Measurements from ENCODE around the gene ASB1.

ASB1 gene

DNA sequence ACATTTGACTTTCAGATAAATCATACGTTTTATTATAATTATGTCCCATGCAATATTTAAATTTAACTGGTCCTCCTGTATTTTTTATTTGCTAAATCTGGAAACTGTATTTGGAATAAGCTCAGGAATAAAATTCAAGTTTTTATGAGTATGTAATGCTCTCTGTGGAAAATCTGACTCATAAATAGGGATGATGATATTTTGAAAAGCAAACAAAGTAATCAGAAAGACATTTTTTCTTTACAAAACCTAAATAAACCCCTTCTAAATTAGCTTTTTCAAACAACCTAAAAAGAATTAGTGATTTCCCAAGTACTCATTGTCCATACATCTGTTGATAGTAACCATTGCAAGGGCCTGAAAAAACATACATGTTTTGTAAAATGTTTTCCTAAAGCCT lies 41.1 kb downstream of the ASB1 start:
- Histone ChIP-seq H4K20me1 (ENCODE audit: insufficient read depth, low read length) (no peaks in the 10 kb centered on the region), H3K9me3 (replicated peaks; ENCODE audit: insufficient read depth, low read length) (no peaks in the 10 kb centered on the region), H2AFZ (ENCODE audit: low read length) (no peak overlapping the region), H3K4me1 (ENCODE audit: low read length) (no peaks in the 10 kb centered on the region), H3F3A (ENCODE audit: insufficient read depth, low read length) (no peaks in the 10 kb centered on the region), H3K27me3 (replicated peaks; ENCODE audit: insufficient read depth, low read length) (no peaks in the 10 kb centered on the region), H3K9me2 (replicated peaks; ENCODE audit: insufficient read depth, low read length) (no peaks in the 10 kb centered on the region), H3K79me2 (ENCODE audit: low read length) (no peaks in the 10 kb centered on the region), H3K4me2 (ENCODE audit: low read depth, low read length) (no peak overlapping the region), H3K27ac (ENCODE audit: low read length) (no peak overlapping the region), H3K4me3 (ENCODE audit: low read length) (no peak overlapping the region), H3K36me3 (replicated peaks; ENCODE audit: insufficient read depth, low read length) (no peaks in the 10 kb centered on the region), H3K9ac (ENCODE audit: low read length) (no peak overlapping the region)
- no peak for DNase-seq
- TF ChIP-seq, protein P1, sequence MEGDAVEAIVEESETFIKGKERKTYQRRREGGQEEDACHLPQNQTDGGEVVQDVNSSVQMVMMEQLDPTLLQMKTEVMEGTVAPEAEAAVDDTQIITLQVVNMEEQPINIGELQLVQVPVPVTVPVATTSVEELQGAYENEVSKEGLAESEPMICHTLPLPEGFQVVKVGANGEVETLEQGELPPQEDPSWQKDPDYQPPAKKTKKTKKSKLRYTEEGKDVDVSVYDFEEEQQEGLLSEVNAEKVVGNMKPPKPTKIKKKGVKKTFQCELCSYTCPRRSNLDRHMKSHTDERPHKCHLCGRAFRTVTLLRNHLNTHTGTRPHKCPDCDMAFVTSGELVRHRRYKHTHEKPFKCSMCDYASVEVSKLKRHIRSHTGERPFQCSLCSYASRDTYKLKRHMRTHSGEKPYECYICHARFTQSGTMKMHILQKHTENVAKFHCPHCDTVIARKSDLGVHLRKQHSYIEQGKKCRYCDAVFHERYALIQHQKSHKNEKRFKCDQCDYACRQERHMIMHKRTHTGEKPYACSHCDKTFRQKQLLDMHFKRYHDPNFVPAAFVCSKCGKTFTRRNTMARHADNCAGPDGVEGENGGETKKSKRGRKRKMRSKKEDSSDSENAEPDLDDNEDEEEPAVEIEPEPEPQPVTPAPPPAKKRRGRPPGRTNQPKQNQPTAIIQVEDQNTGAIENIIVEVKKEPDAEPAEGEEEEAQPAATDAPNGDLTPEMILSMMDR (IDR thresholded peaks at IDR 0.05; ENCODE audit: low read length): no peak
- TF ChIP-seq EZH2phosphoT487 (IDR thresholded peaks at IDR 0.05; ENCODE audit: low read length) (no peak), EZH2 (optimal IDR thresholded peaks at IDR 0.05; ENCODE audit: low read depth, low read length) (no peak)

DNA sequence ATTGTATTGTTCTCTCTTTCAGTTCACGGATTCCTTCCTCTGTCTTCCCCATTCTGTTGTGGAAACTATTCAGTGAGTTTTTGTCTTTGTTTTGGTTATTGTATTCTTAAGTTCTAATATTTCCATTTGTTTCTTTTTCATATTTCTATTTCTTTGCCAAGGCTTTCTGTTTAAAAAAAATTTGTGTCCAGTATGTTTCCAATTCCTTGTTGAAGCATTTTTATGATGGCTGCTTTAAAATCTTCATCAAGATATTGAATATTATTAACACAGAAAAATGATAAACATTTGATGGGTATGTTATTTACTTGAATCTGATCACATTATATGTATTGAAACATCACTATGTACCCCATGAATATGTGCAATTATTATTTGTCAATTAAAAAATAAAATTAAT lies 42.4 kb downstream of the ASB1 start:
- no peaks in the 10 kb centered on the region for H3K4me1 ChIP-seq (ENCODE audit: low read length)
- H3K9me3 ChIP-seq (replicated peaks; ENCODE audit: insufficient read depth, low read length): no peaks in the 10 kb centered on the region
- TF ChIP-seq EZH2phosphoT487 (IDR thresholded peaks at IDR 0.05; ENCODE audit: low read length) (no peak), EZH2 (optimal IDR thresholded peaks at IDR 0.05; ENCODE audit: low read depth, low read length) (no peak)
- TF ChIP-seq, protein P1 (IDR thresholded peaks at IDR 0.05; ENCODE audit: low read length): no peak
- H3F3A ChIP-seq (ENCODE audit: insufficient read depth, low read length): no peaks in the 10 kb centered on the region
- H3K36me3 ChIP-seq (replicated peaks; ENCODE audit: insufficient read depth, low read length): no peaks in the 10 kb centered on the region
- H3K4me3 ChIP-seq (ENCODE audit: low read length): no peak overlapping the region
- DNase-seq: no peak
- H3K27me3 ChIP-seq (replicated peaks; ENCODE audit: insufficient read depth, low read length): no peaks in the 10 kb centered on the region
- no peaks in the 10 kb centered on the region for H3K9me2 ChIP-seq (replicated peaks; ENCODE audit: insufficient read depth, low read length)
- no peaks in the 10 kb centered on the region for H4K20me1 ChIP-seq (ENCODE audit: insufficient read depth, low read length)
- H3K27ac ChIP-seq (ENCODE audit: low read length): no peak overlapping the region
- H3K79me2 ChIP-seq (ENCODE audit: low read length): no peaks in the 10 kb centered on the region
- no peak overlapping the region for H2AFZ ChIP-seq (ENCODE audit: low read length)
- no peak overlapping the region for H3K9ac ChIP-seq (ENCODE audit: low read length)
- H3K4me2 ChIP-seq (ENCODE audit: low read depth, low read length): no peak overlapping the region

- no peak overlapping the region for H2AFZ ChIP-seq (ENCODE audit: low read length)
- H3K9me3 ChIP-seq (replicated peaks; ENCODE audit: insufficient read depth, low read length): no peaks in the 10 kb centered on the region
- no peak for TF ChIP-seq EZH2phosphoT487 (IDR thresholded peaks at IDR 0.05; ENCODE audit: low read length)
- TF ChIP-seq EZH2 (optimal IDR thresholded peaks at IDR 0.05; ENCODE audit: low read depth, low read length): no peak
- TF ChIP-seq, protein P1 (IDR thresholded peaks at IDR 0.05; ENCODE audit: low read length): no peak
- H3K36me3 ChIP-seq (replicated peaks; ENCODE audit: insufficient read depth, low read length): no peaks in the 10 kb centered on the region
- H3K79me2 ChIP-seq (ENCODE audit: low read length): no peaks in the 10 kb centered on the region
- no peak overlapping the region for H3K4me3 ChIP-seq (ENCODE audit: low read length)
- H4K20me1 ChIP-seq (ENCODE audit: insufficient read depth, low read length): no peaks in the 10 kb centered on the region
- no peaks in the 10 kb centered on the region for H3F3A ChIP-seq (ENCODE audit: insufficient read depth, low read length)
- H3K4me2 ChIP-seq (ENCODE audit: low read depth, low read length): no peak overlapping the region
- no peak overlapping the region for H3K9ac ChIP-seq (ENCODE audit: low read length)
- DNase-seq: no peak
- H3K27me3 ChIP-seq (replicated peaks; ENCODE audit: insufficient read depth, low read length): no peaks in the 10 kb centered on the region
- no peaks in the 10 kb centered on the region for H3K9me2 ChIP-seq (replicated peaks; ENCODE audit: insufficient read depth, low read length)
- H3K27ac ChIP-seq (ENCODE audit: low read length): no peak overlapping the region
- H3K4me1 ChIP-seq (ENCODE audit: low read length): no peaks in the 10 kb centered on the region
Measured at GRCh38 chr2:238473014-238473413, 46.3 kb downstream of the ASB1 start.

All from MM.1S (cell line).